Endodermal cell (in vitro differentiated cells): ENCODE measurements around the gene M6PR. TPM values are rescaled to one million over a fixed set of nuclear protein-coding genes. Genes with fewer than 3 reads are reported as not detected.

Experiments
- DNase-seq: peaks from one replicate; pipeline ENCODE4 v3.0.0-alpha.2; 2017
- H3K27ac ChIP-seq: 2 replicates; pipeline ENCODE4 v1.5.1; 2013; ENCODE audit warnings: mild to moderate bottlenecking, low read depth, low read length, moderate library complexity
- H3K27me3 ChIP-seq: 2 replicates; pipeline ENCODE4 v1.6.1; 2013; ENCODE audit warnings: mild to moderate bottlenecking, low read length, moderate library complexity; ENCODE audit not compliant: insufficient read depth, control insufficient read depth, poor library complexity, severe bottlenecking
- H3K36me3 ChIP-seq: 2 replicates; pipeline ENCODE4 v1.7.0; 2013; ENCODE audit warnings: mild to moderate bottlenecking, low read length, moderate library complexity; ENCODE audit not compliant: control insufficient read depth, insufficient read depth
- H3K4me1 ChIP-seq: one replicate; pipeline ENCODE4 v1.7.0; 2013; ENCODE audit warnings: low read length; ENCODE audit not compliant: control insufficient read depth, insufficient read depth
- H3K4me3 ChIP-seq: 2 replicates; pipeline ENCODE4 v1.5.1; 2013; ENCODE audit warnings: mild to moderate bottlenecking, low read length, moderate library complexity
- H3K9ac ChIP-seq: 2 replicates; pipeline ENCODE4 v1.6.1; 2013; ENCODE audit warnings: mild to moderate bottlenecking, low read length, moderate library complexity; ENCODE audit not compliant: poor library complexity, severe bottlenecking; ENCODE audit errors: extremely low read depth
- H3K9me3 ChIP-seq: 2 replicates; pipeline ENCODE4 v1.6.1; 2013; ENCODE audit warnings: mild to moderate bottlenecking, low read length, moderate library complexity; ENCODE audit not compliant: control insufficient read depth
- H3K27ac Mint-ChIP-seq: 2 replicates; pipeline ENCODE4 v1.8.0; 2020; ENCODE audit warnings: mixed read lengths
- H3K27me3 Mint-ChIP-seq: 2 replicates; pipeline ENCODE4 v1.8.0; 2021; ENCODE audit warnings: mild to moderate bottlenecking, mixed read lengths; ENCODE audit not compliant: insufficient read depth
- H3K36me3 Mint-ChIP-seq: 2 replicates; pipeline ENCODE4 v1.8.0; 2020; ENCODE audit warnings: low read depth, mixed read lengths
- H3K4me1 Mint-ChIP-seq: 2 replicates; pipeline ENCODE4 v1.8.0; 2020; ENCODE audit warnings: mixed read lengths
- H3K4me3 Mint-ChIP-seq: 2 replicates; pipeline ENCODE4 v1.8.0; 2020; ENCODE audit warnings: mild to moderate bottlenecking, moderate library complexity, mixed read lengths
- H3K9me3 Mint-ChIP-seq: 2 replicates; pipeline ENCODE4 v1.8.0; 2020; ENCODE audit warnings: mild to moderate bottlenecking, mixed read lengths
- CTCF ChIP-seq: fragments of 200-600 bp; sonication (generic); conservative IDR thresholded peaks from 2 replicates; pipeline ENCODE4 v1.5.0; 2021; ENCODE audit warnings: antibody characterized with exemption, mild to moderate bottlenecking
- WGBS, 2 experiments: methylation state at CpG; one replicate each; pipeline versions ENCODE4 v1.1.5 to v1.1.7; 2013; ENCODE audit warnings: missing lambda C conversion rate in 2 of 2, mixed read lengths in 1 of 2; ENCODE audit not compliant: insufficient coverage in 1 of 2, insufficient read length in 1 of 2; 5-methylcytosine and 5-hydroxymethylcytosine counted together
- total RNA-seq, 2 donors: library from RNA; stranded (reverse); fragmentation: NEBNext Ultra II Directional in 1 of 2; extraction: Animal tissue kit (Norgen Biotek cat#: 25700) in 1 of 2; gene quantifications; 2 replicates in 1 of 2; 3 replicates in 1 of 2; pipeline ENCODE4 v1.2.1, GENCODE V29; 2021

The M6PR gene
- total RNA-seq, 2 donors from 2014 or later, result 116 to 255 TPM

GRCh38 chr12:8950702-8951478 is 1.4 kb upstream of the M6PR start:
- H3K27ac ChIP-seq, result no peak overlapping the region
- peaks cover 24% of the 10 kb centered on the region for H3K36me3 Mint-ChIP-seq
- no peaks in the 10 kb centered on the region for H3K4me1 ChIP-seq
- peaks cover 3% of the 10 kb centered on the region for H3K36me3 ChIP-seq
- H3K4me3 Mint-ChIP-seq, result peak overlapping the region; percentile 83
- no peaks in the 10 kb centered on the region for H3K27me3 ChIP-seq
- H3K9me3 ChIP-seq, result peaks cover 13% of the 10 kb centered on the region
- H3K4me3 ChIP-seq, result peak overlapping the region; percentile 99
- no peak for DNase-seq
- peak overlapping the region; percentile 94 for H3K9ac ChIP-seq
- peaks cover 17% of the 10 kb centered on the region for H3K9me3 Mint-ChIP-seq
- peak overlapping the region; percentile 95 for H3K27ac Mint-ChIP-seq
- no peaks in the 10 kb centered on the region for H3K27me3 Mint-ChIP-seq
- 79 to 95% methylated on average over 6 to 9 of the region's 9 CpGs for WGBS, 2 experiments
- peaks cover 18% of the 10 kb centered on the region for H3K4me1 Mint-ChIP-seq
- TF ChIP-seq CTCF, result peak; percentile 26

- peaks cover 26% of the 10 kb centered on the region for H3K36me3 Mint-ChIP-seq
- H3K27ac Mint-ChIP-seq, result peak overlapping the region; percentile 95
- H3K27me3 Mint-ChIP-seq, result no peaks in the 10 kb centered on the region
- no peaks in the 10 kb centered on the region for H3K27me3 ChIP-seq
- DNase-seq, result no peak
- no peaks in the 10 kb centered on the region for H3K4me1 ChIP-seq
- no peak for TF ChIP-seq CTCF
- peak overlapping the region; percentile 99 for H3K4me3 ChIP-seq
- peak overlapping the region; percentile 83 for H3K4me3 Mint-ChIP-seq
- peaks cover 14% of the 10 kb centered on the region for H3K9me3 Mint-ChIP-seq
- H3K36me3 ChIP-seq, result peaks cover 10% of the 10 kb centered on the region
- H3K9me3 ChIP-seq, result peaks cover 10% of the 10 kb centered on the region
- H3K4me1 Mint-ChIP-seq, result peaks cover 18% of the 10 kb centered on the region
- peak overlapping the region; percentile 94 for H3K9ac ChIP-seq
- WGBS, 2 experiments, result 7 to 11% methylated on average over 7 of the region's 7 CpGs
- H3K27ac ChIP-seq, result peak overlapping the region; percentile 99
These were observed 729 bp upstream of the M6PR start for GRCh38 chr12:8950221-8950527.

GRCh38 chr12:8948701-8949341 is 624 bp downstream of the M6PR start:
- peak overlapping the region; percentile 99 for H3K4me3 ChIP-seq
- Mint-ChIP-seq H3K4me1 (peaks cover 18% of the 10 kb centered on the region), H3K4me3 (peak overlapping the region; percentile 83), H3K9me3 (peaks cover 9% of the 10 kb centered on the region), H3K27ac (peak overlapping the region; percentile 95), H3K27me3 (no peaks in the 10 kb centered on the region), H3K36me3 (peaks cover 32% of the 10 kb centered on the region)
- H3K36me3 ChIP-seq, result peaks cover 24% of the 10 kb centered on the region
- TF ChIP-seq CTCF, result no peak
- WGBS, 2 experiments, result 1 to 2% methylated on average over 10 to 15 of the region's 15 CpGs
- no peaks in the 10 kb centered on the region for H3K4me1 ChIP-seq
- H3K27me3 ChIP-seq, result no peaks in the 10 kb centered on the region
- peak overlapping the region; percentile 94 for H3K9ac ChIP-seq
- peaks cover 10% of the 10 kb centered on the region for H3K9me3 ChIP-seq
- peak overlapping the region; percentile 99 for H3K27ac ChIP-seq
- peak; percentile 71 for DNase-seq
